ENCODE measurements around the gene AHI1. TPM values are rescaled to one million over a fixed set of nuclear protein-coding genes. Genes with fewer than 3 reads are reported as not detected.

AHI1 gene
- polyA plus RNA-seq, 3 donors: 45.4 to 83.3 (median 66.3) TPM

- no peak for DNase-seq
Measured at GRCh38 chr6:135300576-135300975, 197.0 kb downstream of the AHI1 start.

- DNase-seq: no peak
Measured at GRCh38 chr6:135299256-135299655, 198.3 kb downstream of the AHI1 start.

- DNase-seq: no peak
Measured at GRCh38 chr6:135298455-135298854, 199.1 kb downstream of the AHI1 start.

GRCh38 chr6:135296715-135297114, 200.8 kb downstream of the AHI1 start:
- DNase-seq: no peak

GRCh38 chr6:135295085-135295484, 202.5 kb downstream of the AHI1 start:
- no peak for DNase-seq

- no peak for DNase-seq
Measured at GRCh38 chr6:135291288-135292076, 206.1 kb downstream of the AHI1 start.

GRCh38 chr6:135289816-135290215, 207.7 kb downstream of the AHI1 start:
- no peak for DNase-seq

- no peak for DNase-seq
Measured at GRCh38 chr6:135286962-135287538, 210.5 kb downstream of the AHI1 start.

- DNase-seq: no peak
Measured at GRCh38 chr6:135285165-135285564, 212.4 kb downstream of the AHI1 start.

- DNase-seq: no peak
Measured at GRCh38 chr6:135283926-135284325, 213.6 kb downstream of the AHI1 start.

GRCh38 chr6:135282395-135282794, 215.1 kb downstream of the AHI1 start:
- no peak for DNase-seq

- no peak for DNase-seq
Measured at GRCh38 chr6:135281964-135282363, 215.6 kb downstream of the AHI1 start.

GRCh38 chr6:135281227-135281626, 216.3 kb downstream of the AHI1 start:
- DNase-seq: no peak

GRCh38 chr6:135280375-135281136, 217.0 kb downstream of the AHI1 start:
- no peak for DNase-seq

GRCh38 chr6:135277422-135277821, 220.1 kb downstream of the AHI1 start:
- DNase-seq: no peak

- no peak for DNase-seq
Measured at GRCh38 chr6:135274561-135275293, 222.8 kb downstream of the AHI1 start.

- no peak for DNase-seq
Measured at GRCh38 chr6:135271626-135272025, 225.9 kb downstream of the AHI1 start.

- DNase-seq: peak; percentile 27
Measured at GRCh38 chr6:135270676-135271536, 226.6 kb downstream of the AHI1 start.

GRCh38 chr6:135269481-135269891, 228.1 kb downstream of the AHI1 start:
- no peak for DNase-seq

- DNase-seq: no peak
Measured at GRCh38 chr6:135268740-135269139, 228.8 kb downstream of the AHI1 start.

- DNase-seq: no peak
Measured at GRCh38 chr6:135268263-135268662, 229.3 kb downstream of the AHI1 start.

Measured in renal pelvis (tissue), 4 donors.